Right ventricle myocardium superior (tissue), 1 donor: ENCODE data around the gene EIF3I. TPM values are rescaled to one million over a fixed set of nuclear protein-coding genes. Genes with fewer than 3 reads are reported as not detected.

Experiments
- ATAC-seq: fragments of 200-7000 bp; cut with Tn5 transposase; one replicate; pipeline ENCODE4 v1.9.1; 2020; ENCODE audit warnings: mild to moderate bottlenecking; ENCODE audit not compliant: poor library complexity
- DNase-seq: peaks from one replicate; pipeline ENCODE4 v3.0.0-alpha.2; 2020
- intact Hi-C: fragments of 100-400 bp; cut with DNase I; formaldehyde crosslinking; loops from one replicate; pipeline ENCODE4 v1.11.2; 2022
- total RNA-seq: library from RNA; stranded (reverse); fragmentation: NEBNext Ultra II Directional; extraction: Animal tissue kit (Norgen Biotek cat#: 25700); gene quantifications from one replicate; pipeline ENCODE4 v1.2.1, GENCODE V29; 2021
- donor health status: DM: no; HTN: yes; CAD: no; lungs with severe emphysema.

Gene EIF3I
- total RNA-seq, 1 donor from 2014 or later: 97.2 TPM

DNA sequence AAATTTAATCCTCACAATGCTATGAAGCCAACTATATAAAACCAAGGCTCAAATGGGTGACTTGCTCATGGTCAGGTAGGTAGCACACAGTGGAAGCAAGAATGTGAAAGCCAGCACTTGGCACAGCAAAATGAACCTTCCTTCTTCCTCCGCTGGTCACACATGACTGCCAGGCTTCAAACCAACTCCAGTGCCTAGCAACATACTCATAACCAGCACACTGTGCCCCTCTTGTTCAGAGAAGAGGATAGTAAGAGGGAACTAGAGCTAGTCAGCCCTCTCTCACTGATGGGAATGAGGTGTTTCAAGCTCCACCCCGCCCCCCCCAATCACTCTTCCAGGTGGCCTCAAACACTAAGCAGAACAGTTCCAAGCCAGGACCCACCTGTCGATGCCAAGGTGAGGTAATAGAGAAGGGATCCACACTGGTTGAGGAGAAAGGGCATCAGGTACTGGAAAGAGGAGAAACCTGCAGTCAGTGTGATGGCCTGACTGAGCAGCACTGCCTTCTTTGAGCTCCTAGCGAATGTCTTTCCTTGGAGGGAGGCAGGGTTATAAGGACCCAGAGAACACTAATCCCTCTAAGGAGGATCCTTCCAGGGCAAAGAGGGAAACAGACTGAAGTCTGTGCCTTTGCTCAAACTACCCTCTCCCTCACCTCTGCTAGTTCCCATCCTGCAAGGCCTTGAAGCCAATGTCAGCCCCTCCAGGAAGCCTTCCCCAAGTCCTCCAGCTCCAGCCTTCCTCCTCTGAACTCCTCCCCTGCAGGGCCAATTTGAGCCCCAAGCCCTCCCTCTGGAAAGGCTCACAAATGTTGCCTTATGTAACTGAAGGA, 1.2 kb upstream of the EIF3I start:
- intact Hi-C loops: no loop called here
- ATAC-seq (no peak), DNase-seq (no peak)

DNA sequence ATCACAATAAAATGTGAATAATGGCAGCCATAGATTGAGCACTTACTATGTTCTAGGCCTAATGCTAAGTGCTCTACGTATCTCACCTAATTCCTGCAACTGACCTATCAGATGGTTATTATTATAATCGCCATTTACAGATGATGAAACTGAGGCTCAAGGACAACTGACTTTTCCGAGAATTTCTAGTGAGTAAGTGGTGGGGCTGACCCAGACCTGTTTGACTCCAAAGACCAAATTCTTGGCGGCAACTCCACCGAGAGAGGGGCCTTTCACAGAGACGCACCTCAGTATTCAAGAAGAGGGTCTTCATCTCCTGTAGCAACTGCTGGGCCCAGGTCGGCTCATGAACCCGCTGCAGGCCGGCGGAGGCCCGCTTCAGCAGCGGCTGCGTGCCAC, 627 bp upstream of the EIF3I start:
- ATAC-seq (peak; percentile 53), DNase-seq (no peak)
- intact Hi-C loops: no loop called here

DNA sequence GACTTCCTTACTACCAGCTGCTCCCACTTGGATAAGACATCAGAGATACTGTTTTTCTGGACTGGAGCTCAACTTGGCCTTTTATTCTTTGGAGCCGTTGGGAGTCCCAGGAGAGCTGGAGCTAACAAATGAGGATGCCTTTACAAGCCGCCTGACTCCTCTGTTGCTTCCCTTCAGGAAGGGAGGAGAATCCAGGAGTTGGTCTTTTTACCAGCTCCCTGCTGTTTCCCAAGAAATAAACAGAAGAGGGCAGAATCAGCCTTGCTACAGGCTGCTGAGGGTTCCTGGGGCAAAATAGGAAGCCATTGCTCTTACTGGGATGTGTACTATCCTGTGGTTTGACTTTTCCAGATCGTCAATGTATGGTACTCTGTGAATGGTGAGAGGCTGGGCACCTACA, 1.5 kb downstream of the EIF3I start:
- ATAC-seq (no peak), DNase-seq (no peak)
- intact Hi-C loops: no loop called here

DNA sequence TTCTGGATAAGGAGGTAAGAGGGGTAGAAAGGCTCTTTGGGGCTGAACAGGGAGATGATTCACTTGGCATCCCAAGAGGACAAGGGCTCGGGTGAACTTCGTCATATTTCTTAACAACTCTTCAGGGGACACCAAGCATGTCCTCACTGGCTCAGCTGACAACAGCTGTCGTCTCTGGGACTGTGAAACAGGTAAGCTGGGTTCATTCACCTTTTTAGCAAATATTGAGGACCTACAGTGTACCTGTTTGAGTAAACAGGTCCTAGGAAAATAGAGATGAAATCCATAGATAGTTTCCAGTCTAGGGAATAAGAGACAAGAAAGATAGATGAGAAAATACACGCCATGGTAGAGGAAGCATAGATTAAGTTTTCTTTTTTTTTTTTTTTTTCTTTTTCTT, 2.1 kb downstream of the EIF3I start:
- intact Hi-C loops: no loop called here
- ATAC-seq: no peak
- DNase-seq: no peak

DNA sequence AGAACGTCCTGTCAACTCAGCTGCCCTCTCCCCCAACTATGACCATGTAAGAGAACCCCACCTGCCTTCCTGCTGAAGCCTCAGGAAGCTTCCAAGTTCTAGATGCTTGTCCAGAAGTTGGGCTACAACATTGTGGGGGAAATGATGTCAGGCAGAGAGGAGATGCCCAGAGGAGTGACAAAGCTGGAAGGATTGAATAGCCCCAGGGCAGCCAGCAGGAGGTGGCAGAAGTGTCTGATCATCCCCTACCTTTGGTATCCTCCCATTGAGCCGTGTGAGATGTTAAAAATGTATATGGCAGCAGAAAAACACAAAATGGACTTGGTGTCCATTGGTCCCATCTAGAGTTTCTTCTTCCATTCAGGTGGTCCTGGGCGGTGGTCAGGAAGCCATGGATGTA, 6.6 kb downstream of the EIF3I start:
- intact Hi-C loops: no loop called here
- DNase-seq: no peak
- no peak for ATAC-seq

DNA sequence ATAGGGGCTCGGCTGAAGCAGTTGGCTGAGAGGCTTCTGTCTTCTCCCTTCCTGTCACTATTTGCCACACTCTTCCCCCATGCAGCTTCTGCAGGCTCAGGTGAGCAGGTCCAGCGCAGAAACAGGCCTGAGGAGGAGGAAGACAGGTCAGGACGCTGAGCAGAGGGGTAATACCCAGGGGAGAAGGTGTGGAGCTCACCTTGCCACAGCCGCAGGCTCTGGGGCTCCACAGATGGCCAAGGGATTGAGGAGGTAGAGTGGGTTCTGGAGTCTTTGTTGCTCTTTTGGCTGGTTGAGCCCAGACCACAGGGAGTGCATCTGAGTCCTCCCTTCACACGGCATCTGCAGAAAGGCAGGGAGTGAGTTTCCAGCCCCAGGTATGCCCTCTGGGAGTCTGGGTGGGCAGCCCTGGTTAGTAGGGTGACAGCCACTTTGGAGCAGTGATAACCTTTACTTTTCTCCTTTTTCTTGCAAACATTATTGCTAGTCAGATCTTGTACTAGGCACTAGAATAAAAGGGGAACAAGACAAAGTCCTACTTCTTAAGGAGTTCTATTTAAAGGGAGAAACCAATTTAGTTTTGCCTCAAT, 9.7 kb downstream of the EIF3I start:
- no peak for ATAC-seq
- DNase-seq: no peak
- intact Hi-C loops: no loop called here

DNA sequence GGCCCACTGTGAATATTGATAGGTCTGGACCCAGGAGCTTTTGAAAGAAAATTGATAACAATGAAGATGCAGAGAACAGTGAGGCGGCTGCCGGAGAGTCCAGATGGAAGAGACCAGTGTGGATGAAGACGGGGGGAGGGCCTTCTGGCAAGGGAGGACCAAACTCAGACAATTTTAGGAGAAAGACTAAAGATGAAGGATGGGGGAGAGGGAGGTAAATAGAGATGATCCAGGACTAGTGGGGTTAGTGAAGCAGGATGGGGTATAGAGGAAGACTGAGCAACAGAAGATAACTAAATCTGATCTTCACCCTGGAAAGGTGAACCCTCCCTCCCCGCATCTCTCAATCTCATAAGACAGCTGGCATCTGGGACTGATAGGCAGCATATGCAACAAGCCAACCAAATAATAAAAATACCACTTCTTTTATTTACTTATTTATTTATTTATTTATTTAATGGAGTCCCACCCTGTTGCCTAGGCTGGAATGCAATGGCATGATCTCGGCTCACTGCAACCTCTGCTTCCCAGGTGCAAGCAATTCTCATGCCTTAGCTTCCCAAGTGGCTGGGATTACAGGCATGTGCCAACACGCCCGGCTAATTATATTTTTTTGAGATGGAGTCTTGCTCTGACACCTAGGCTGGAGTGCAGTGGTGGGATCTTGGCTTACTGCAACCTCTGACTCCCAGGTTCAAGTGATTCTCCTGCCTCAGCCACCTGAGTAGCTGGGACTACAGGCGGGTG, 10.5 kb downstream of the EIF3I start:
- DNase-seq: no peak
- ATAC-seq: no peak
- intact Hi-C loops: no loop called here

DNA sequence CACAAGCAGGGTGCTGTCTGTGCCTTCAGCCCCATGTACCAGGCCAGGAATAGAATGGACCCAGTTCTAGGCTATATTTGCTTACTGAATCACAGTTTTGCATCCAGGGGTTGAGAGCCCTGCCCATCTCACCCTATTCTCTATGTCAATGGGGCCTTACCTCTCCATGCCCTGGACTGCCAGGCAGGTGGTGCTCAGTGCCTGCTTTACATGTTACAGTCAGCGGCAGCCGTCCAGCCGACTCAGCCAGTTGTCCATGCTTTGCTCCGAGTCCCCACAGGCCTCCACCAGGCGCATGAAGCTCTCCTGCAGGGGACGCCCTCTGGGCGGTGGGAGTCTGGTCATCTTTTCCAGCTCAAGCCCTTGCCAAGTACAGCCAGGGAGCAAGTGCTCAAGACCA, 12.6 kb downstream of the EIF3I start:
- intact Hi-C loops: no loop called here
- ATAC-seq: no peak
- DNase-seq: no peak

DNA sequence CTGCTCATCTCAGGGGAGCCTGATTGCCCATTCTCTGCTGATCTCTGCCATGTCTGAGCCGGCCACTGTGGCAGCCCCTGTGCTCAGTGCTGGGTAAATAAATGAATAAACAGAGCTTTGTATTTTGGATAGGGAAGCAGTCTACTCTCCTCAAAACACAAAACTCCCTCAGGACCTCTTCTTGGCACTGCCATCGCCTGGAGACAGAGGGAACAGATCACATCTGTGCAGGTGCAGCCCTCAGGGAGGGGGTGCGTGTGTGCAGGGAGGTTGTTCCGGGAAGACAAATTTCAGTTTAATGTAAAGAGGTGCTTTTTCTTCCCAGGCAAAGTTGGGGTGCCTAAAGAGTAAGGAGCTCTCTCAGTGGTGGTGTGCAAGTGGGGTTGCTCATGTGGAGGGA, 17.1 kb downstream of the EIF3I start:
- no peak for ATAC-seq
- intact Hi-C loops: no loop called here
- DNase-seq: no peak

DNA sequence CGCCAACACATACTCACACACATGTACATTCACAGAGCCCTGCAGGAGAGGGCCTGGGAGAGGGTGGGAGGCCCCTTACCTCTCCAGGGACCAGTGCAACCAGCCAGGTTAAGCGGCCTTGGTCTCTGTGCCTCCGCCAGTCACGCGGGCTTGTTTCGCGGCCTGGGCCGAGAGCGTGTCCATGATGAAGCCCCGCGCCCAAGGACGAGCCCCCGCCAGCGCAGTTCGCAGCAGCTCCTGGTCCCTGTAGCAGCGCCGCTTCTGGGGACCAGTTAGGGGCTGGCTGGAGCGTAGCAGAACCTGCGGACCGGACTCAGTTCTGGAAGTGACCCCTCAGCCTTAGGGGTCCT, 17.6 kb downstream of the EIF3I start:
- intact Hi-C loops: loop anchor here (10.0 kb wide), 1 partner anchor 55 kb away; the partner anchor contains the start of gene HDAC1
- ATAC-seq: no peak

DNA sequence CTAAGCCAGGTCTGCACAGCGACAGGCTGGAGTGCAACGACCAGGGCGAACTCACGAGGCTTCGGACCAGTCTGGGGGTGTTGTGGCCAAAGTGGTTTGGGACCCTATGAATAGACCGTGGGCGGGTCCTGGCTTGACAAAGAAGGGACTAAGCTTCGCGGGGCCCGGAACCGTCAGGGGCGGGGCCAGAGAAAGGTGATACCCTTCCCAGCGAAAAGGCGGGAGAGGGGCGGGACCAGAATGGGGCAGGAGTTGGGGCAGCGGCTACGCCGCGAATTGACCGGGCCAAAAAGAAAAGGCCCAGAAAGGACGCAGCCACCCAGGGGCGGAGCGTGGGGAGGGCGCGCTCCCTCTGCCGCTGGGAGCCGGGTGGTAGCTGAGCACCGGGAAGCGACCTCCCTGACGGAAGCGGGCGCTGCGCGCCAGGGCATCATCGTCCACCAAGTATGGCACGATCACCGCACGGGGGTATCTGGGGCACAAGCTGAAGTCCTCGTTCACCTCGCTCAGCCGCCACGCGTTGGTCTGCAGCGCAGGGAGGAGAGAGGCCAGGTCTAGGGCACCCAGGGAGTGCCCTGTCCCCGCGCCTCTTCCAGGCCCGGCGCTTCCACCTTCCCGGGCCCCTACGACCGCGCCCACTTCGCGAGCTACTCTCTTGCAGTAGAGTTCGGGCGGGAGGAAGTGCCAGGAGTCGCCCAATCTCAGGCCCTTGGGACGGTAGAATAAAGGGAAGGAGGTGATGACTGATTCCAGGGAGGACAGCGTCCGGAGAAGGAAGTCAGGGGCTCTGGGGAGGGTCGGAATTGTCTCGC, 18.1 kb downstream of the EIF3I start:
- ATAC-seq (peak; percentile 88), DNase-seq (peak; percentile 82)
- intact Hi-C loops: loop anchor here (10.0 kb wide), 1 partner anchor 54 kb away; the partner anchor contains the start of gene HDAC1

More for the DNA sequence above, 17.6 kb downstream of the EIF3I start:
- no peak for DNase-seq

DNA sequence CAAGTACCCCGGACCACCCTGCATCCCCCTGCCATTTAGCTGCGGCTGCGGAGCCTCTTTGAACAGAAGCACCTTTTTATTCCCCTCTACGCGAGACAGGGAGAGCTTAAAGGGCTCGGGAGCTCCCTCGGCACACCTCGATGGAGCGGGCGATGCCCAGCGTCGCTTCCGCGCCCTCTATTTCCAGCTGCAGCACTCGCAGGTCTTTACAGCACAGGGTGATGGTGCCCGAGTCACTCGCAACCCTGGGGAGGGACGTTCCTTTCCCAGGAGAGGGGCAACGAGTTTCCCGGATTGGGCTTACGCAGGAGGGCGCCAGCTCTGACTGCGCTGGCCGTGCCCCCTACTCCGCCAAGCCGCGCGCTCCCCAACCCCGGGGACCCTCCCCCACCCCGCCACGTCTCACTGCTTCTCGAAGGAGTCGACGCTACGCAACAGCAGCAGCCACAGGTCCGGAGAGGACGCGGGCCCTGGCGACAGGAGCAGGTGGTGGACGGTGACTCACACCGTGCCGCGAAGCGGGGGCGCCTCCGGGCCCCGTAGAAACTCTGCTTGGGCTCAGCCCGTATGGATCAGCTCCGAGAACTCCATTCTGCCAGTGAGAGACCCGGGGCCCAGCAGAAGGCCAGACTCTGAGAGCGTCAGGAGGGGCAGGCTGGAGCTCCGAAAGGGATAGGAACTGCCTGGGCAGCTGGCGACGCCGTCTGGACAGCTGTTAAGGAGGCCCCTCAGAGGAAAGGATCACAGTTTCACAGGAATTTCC, 19.0 kb downstream of the EIF3I start:
- ATAC-seq (peak; percentile 74), DNase-seq (peak; percentile 78)
- intact Hi-C loops: loop anchor here (10.0 kb wide), 1 partner anchor 54 kb away; the partner anchor contains the start of gene HDAC1

DNA sequence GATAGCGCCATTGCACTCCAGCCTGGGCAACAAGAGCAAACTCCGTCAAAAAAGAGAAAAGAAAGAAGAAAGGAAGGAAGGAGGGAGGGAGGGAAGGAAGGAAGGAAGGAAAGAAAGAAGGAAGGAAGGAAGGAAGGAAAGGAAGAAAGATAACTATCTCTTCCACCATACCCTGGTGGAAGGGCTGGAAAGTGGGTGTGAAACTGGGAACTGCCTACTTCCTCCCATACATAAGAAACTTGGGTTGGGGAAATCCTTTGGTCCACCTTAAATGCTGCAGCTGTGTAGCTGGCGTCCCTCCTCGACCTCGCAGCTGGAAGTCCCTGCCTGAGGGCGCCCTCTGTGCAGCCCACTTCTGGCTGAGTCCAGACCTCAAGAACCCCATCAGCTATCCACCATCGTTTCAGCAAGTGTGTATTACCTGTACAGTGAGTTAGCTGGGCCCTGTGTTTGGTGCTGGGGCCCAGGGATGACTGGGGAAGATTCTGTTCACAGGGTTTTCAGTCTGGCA, 20.2 kb downstream of the EIF3I start:
- DNase-seq (peak; percentile 69), ATAC-seq (peak; percentile 25)
- intact Hi-C loops: loop anchor here (10.0 kb wide), 1 partner anchor 52 kb away; the partner anchor contains the start of gene HDAC1

DNA sequence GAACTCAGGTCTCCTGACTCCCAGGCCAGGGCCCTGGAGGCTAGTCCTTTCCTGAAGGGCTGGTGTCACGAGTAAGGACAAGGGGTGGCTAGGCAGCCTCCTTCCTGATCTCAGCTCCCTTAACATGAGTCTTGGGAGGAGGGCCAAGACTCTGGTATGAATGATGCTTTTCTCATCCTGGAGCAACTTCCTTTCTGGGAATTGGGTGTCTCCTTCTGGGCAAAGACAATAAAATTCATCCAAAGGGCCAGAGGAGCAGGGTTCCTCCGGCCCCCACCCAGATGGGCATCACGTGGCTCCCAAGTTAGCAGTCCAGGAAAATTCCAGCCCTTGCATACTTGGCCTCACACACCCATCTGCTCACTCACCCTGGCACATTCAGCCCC, 24.7 kb downstream of the EIF3I start, which contains the start of gene FAM167B:
Gene FAM167B (plus strand): TSS at position 335 of the 386 bp plus-strand sequence. CDS start 200 bp downstream, outside the sequence.
- intact Hi-C loops: loop anchor here (10.0 kb wide), 1 partner anchor 48 kb away; the partner anchor contains the start of gene HDAC1
- peak; percentile 47 for ATAC-seq
- DNase-seq: peak; percentile 61

DNA sequence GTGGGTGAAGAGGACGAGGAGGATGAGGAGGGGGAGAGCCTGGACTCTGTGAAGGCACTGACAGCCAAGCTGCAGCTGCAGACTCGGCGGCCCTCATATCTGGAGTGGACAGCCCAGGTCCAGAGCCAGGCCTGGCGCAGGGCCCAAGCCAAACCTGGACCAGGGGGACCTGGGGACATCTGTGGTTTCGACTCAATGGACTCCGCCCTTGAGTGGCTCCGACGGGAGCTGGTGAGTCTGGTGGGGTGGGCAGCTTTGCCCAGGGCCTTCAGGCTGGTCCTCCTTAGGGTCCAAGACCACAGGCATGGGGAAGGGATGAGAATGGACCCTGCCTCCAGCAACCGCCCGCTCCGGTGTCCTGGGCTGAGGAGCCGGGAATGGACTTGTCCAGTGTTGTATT, 25.2 kb downstream of the EIF3I start:
- intact Hi-C loops: loop anchor here (10.0 kb wide), 1 partner anchor 47 kb away; the partner anchor contains the start of gene HDAC1
- DNase-seq (peak; percentile 48), ATAC-seq (peak; percentile 7)

DNA sequence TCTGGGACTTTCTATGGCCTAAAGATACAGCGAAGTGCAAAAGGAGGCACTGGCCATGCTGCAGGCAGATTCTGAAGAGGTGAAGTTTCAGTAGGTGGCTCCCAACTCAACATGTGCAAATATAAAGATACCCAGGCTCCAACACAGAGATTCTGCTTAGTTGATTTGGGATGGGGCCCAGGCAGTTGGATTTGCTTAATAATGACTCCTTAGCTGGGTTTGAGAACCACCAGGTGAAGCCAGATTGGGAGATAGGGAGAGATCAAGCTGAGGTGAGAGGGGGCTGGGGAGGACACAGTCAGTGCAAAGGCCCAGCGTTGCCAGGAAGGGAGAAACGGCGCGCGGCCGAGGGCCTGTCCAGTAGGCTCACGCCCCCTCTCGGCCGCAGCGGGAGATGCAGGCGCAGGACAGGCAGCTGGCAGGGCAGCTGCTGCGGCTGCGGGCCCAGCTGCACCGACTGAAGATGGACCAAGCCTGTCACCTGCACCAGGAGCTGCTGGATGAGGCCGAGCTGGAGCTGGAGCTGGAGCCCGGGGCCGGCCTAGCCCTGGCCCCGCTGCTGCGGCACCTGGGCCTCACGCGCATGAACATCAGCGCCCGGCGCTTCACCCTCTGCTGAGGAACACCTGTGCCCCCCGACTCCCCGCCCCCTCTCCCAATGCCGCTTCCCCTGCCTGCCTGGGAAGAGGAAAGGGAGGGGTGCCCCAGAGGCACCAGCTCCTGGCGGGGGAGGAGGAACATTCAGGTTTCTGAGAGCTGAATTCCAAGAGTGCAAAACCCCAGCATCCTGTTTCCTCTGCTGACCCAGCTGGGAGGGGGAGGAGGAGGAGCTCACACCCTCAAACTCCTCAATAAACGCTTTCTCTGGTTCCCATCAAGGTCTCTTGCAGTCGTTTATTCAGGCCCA, 26.0 kb downstream of the EIF3I start:
- intact Hi-C loops: loop anchor here (10.0 kb wide), 1 partner anchor 47 kb away; the partner anchor contains the start of gene HDAC1
- peak; percentile 94 for DNase-seq
- peak; percentile 75 for ATAC-seq
